CD4-positive, alpha-beta T cell treated with Interleukin-4 for 4 hours (primary cell): ENCODE data around the gene TTC21A.

Experiments used
- DNase-seq: peaks from one replicate; pipeline ENCODE4 v3.0.0-alpha.2; 2020

TTC21A gene

GRCh38 chr3:39140341-39140971 is 33.0 kb downstream of the TTC21A start:
- DNase-seq, result no peak

- DNase-seq, result no peak
These were observed 33.9 kb downstream of the TTC21A start for GRCh38 chr3:39141171-39141995.

- no peak for DNase-seq
These were observed 34.6 kb downstream of the TTC21A start for GRCh38 chr3:39142067-39142466.

DNA sequence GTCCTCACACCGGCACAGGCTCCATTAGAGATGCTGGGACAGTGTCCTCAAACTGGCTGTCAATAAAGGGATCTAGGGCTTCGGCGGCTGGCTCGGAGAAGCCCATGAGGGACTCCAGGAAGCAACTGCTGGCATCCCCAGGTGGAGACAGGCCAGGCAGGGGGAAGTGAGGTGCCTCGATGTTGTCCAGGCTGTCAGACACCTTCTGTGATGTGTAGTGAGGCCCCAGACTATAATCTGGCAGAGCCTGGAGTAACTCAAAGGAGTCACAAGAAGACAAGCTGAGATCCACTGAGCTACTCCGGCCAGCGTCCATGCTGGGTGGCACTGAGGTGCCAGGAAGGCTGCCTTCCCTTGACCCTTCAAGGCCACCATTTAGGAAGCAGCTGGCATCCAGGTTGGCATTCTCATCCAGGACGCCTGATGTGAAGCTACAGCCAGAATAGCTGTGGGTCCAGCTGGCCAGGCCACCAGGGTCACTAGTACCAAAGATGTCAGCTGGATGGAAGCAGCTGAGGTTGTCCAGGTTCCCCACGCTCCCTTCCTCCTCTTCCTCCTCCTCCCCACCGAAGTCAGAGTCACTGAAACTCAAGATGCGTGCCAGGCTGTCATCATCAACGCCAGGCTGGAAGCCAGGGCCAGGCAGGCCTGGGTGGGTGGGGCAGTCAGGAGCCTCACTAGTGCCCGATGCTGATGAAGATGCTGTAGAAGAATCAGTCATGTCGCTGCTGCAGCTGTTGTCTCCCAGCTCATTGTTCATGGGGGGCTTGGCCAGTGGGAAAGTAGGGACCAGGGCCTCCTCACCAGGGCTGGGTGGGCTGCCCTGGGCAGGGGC is 35.8 kb downstream of the TTC21A start:
- no peak for DNase-seq

GRCh38 chr3:39144095-39144747 is 36.7 kb downstream of the TTC21A start:
- DNase-seq, result no peak

DNA sequence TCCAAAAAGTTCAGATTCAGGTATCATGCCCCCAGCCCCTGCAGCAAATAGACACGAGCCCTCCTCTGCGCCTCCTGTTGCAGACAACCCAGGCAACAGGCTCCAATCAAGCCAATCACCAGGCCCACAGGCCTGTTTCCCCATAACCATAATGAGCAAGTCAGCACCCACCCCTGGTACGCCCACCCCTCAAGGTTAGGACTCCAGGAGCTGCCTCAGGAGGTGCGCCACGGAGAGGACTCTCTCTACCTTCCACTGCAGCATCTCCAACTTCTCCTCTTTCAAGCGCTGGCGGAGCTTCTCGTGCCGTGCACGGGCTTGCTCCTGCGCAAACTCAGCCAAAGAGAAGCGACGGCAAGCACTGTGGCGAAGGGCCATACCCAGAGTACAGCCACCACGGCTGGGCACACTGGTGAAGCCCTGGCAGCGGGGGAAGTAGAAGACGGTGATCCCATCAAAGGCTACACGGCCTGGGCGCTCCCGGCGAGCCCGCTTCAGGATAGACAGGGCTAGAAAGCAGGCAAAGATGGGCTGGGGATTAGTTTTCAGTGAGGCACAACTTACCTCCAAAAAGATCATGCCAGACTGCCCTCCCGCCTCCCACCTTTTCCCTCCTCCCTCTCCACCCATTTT is 37.4 kb downstream of the TTC21A start:
- no peak for DNase-seq

- DNase-seq, result no peak
These were observed 38.6 kb downstream of the TTC21A start for GRCh38 chr3:39146083-39146501.

- peak; percentile 91 for DNase-seq
These were observed 39.4 kb downstream of the TTC21A start for GRCh38 chr3:39146611-39147591.

DNA sequence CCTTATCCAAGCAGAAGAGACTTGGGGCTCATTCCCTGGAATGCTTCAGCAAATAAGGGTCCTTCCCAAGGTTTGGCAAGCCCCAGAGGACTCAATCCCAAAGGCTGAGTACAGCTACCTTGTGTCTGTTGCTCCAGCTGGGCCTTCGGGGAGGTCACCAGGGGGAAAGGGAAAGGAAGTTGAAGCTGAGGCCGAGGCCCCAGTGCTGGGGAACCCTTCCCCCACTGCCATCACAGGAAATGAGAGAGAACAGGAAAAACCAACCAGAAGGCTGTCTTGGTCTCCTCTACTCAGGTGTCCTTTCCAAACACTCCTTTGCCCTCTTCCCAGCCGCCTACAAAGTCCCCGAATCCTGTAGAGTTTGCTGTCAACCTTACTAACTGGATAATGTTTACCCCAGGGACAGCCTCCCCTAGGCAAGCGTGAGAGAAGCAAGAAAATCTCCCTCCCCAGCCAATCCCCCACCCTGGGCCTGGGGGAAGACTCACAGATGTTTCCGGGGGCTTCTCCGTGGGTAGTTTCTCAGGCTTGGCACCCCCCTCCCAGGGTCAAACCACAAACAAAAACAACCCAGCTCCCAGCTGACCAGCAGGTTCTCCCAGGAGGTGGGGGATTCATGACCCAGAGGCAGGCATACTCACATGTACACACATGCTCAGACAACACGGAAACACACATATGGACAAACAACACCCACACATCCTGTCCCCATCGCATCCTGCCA is 40.4 kb downstream of the TTC21A start:
- DNase-seq, result peak; percentile 39

DNA sequence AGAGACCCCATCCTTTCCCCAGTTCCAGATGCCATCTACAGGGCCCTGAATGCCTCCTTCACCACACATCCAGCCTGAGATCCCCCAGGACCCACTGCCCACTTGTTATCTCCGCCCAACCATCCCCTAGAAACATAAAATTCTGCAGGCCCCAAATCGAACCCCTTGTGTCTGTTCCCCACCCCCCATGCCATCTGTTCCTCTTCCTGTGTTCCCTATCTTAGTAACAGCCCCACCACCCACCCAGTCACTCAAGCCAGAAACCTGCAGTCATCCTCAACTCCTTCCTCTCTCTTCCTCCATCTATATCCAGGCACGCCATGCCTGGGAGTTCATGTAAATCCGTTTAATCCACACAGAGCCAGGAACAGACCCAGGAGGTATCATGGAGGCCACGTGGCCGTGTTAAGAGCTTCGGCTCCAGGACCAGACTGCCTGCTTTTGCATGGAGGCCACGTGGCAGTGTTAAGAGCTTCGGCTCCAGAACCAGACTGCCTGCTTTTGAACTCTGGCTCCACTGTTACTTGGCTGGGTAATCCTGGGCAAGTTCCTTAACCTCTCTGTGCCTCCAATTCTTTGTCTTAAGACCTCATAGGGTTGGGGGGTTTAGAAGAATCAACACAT is 41.1 kb downstream of the TTC21A start:
- no peak for DNase-seq

- no peak for DNase-seq
These were observed 41.6 kb downstream of the TTC21A start for GRCh38 chr3:39149059-39149455.

DNA sequence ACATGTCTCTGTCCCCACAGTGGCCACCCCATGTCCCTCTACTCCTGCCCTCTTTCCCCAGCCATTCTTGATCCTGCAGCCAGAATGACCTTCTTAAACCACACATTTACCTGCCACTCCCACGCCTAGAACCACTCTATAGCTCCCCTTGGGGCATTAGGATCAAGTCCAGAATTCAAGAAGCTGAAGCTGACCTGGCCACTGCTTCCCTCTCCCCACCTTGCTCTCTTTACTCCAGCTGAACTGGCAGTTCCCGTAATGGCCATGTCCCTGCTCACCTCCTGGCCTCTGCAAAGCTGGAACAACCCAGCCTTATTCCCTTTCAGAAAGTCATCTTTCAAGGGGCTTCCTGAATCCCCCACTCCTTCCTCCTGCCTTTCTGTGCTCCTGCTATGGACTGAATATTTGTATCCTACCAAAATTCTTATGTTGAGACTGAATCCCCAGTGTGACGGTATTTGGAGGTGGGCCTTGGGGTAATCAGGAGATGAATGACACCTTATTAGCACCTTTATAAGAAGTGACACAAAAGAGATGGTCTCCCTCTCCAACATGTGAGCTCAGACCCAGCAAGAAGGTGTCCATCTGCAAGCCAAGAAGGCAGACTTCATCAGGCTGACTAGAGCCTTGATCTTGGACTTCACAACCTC is 42.1 kb downstream of the TTC21A start:
- no peak for DNase-seq

GRCh38 chr3:39150148-39150802 is 42.8 kb downstream of the TTC21A start:
- DNase-seq, result no peak

GRCh38 chr3:39150803-39151631 is 43.5 kb downstream of the TTC21A start:
- peak; percentile 48 for DNase-seq

GRCh38 chr3:39153977-39154279 is 46.4 kb downstream of the TTC21A start:
- DNase-seq, result no peak

GRCh38 chr3:39154280-39155021 is 47.0 kb downstream of the TTC21A start:
- DNase-seq, result no peak

- no peak for DNase-seq
These were observed 48.9 kb downstream of the TTC21A start for GRCh38 chr3:39156421-39156820.
